ENCODE measurements around the gene CD72.

Gene CD72, protein sequence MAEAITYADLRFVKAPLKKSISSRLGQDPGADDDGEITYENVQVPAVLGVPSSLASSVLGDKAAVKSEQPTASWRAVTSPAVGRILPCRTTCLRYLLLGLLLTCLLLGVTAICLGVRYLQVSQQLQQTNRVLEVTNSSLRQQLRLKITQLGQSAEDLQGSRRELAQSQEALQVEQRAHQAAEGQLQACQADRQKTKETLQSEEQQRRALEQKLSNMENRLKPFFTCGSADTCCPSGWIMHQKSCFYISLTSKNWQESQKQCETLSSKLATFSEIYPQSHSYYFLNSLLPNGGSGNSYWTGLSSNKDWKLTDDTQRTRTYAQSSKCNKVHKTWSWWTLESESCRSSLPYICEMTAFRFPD

DNA sequence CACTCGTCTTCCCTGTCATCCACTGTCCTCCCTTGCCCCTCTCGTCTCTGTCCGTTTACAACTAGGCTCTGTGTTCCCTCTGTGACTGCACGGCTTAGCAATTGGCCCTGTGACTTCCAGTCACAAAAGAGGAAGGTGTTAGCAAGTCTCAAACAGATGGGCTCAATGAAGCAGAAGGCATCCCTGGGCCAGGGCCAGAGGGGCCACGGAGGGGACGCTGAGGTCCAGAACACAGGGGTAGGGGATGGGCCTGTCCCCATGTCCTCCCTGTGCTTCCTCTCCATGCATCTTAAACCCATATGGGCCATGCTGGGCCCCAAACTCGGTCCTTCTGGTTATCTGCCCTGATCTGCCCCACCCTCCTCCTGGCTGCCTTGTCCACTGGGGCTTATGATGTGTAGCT is at the start of gene CD72:
CD72 (minus strand) TSS at position 89 of the 403 bp plus-strand sequence. CDS start 110 bp downstream, outside the sequence.
- DNase-seq (ENCODE audit: low spot score), result no peak

DNA sequence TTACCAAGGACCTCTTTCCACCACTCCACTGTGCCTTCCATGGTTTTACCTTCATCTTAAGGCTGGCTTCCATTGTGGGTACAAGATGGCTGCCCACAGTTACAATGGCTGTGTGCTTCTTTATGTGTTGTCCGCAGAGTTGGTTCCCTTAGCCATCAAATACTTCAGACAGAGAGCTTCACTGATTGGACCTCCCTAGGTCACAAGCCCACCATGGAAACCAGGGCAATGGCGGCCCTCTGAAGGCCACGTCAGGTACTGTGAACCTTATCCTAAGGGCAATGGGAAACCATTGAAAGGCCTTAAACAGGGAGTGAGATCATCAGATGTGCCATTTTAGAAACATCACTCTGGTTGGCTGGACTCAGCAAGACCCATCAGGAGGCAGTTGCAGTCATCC is 49.7 kb upstream of the CD72 start:
- DNase-seq (ENCODE audit: low spot score), result no peak

DNA sequence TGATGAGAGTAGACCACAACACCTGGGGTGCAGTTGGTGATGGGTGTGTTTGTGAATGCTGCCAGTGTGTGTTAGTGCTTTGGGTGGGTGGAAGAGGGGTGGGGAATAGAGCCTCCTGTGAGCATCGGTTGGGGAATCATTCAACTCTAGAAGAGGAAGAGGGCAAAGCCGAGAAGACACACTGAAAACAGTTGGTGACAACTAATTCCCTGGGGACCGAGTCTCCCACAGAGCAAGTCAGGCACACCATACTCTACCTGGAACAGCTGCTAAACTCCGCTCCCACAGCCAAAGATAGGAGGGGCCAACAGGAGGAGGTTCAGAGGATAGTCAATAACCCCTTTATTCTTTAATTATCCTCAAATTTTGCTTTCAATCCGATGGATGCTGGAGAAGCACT is 48.3 kb upstream of the CD72 start:
- no peak for DNase-seq (ENCODE audit: low spot score)

DNA sequence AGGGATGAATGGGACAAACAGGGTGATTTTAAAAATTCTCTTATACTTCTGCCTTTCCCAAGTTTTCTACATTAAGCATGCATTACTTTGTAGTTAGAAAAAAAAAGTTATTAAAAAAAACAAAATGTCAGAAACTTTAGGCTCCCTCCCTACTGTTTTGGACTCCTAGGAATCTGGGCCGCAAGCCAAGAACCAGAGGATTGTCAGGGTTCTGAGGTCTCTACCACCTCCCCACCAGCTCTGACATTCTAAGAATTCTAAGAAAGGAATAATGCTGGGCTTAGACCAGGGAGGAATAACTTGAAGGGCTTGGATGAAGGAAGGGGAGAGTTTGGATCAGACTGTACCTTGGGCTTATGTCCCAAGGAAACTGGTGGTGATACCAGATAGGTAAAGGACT is 47.8 kb upstream of the CD72 start:
- DNase-seq (ENCODE audit: low spot score), result peak; percentile 65

DNA sequence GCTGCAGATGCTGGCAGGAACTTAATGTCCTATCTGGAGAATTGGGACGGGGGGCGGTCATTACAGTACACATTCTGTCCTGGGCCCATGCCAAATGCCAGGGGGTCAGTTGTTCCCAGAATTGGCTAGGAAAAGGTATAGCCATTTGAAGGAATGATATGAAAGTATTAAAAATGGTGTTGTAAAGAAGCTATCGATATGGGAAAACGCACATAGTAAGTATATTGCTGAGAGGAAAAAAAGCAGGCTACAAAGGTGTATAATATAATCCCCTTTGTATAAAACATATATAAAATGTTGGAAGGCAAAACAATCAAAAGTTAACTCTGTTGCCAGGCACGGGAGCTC is 47.2 kb upstream of the CD72 start:
- no peak for DNase-seq (ENCODE audit: low spot score)

DNA sequence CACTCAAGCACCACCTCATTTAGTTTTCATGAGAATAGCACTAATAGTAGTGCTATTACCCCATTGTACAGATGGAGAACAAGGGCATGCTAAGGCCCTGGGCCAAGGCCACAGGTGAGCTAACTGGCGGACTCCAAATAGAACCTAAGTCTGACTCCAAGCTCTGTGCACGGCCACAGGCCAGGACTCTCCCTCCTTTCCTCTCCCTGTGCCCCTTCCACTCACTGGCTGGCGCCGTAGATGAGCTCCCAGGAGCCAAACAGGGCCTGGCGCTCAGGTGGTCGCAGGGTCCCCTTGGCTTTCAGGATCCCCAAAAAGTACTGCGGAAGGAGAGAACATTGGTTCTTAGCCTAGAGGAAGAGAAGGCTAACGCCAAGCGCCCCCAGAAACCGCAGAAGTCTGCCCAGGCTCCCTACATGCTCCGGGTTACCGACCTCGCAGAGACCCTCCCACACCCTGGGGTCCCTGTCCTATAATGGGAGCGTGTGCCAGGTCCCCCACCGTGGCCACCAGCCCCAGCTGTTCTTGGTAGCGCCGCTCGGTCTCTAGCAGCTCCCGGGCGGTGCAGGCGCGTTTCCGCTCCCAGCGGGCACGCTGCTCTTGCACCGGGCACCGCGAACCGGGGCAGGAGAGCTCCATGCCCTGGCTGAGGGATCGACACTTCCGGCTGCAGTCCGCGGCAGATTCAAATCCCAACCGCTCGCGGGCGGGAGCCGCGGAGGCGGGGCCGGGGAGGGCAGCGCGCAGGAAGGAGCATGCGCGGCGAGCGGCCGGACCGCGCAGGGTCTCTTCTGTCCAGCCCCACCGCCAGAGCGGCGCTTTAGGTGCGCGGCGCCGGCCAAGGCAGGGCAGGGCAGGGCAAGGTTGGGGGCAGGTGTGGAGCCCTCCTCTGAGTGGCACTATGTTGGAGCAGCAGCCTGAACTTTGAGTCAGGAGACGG is 46.6 kb upstream of the CD72 start, which contains the start of gene ARHGEF39:
ARHGEF39 (minus strand) TSS at position 665 of the 940 bp plus-strand sequence; CDS start at position 639, 26 bp downstream.
- peak; percentile 95 for DNase-seq (ENCODE audit: low spot score)

DNA sequence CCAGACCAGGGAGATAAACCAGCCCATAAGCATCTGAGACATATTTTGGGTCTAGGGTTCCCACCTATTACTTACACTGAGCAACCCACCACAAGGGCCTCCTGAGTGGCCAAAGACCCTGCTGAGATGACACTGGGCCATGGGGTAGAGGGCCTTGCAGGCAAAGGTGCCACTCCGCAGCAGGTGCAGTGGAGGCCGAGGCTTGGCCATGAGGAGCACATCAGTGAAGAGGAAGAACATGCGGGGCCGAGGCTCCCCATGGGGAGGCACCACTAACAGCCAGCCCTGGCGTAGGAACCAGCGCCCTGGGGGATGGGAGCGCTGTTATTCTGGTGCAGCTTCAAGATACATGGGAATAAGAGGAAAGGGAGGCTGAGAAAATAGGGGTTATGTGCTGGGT is 44.2 kb upstream of the CD72 start:
- DNase-seq (ENCODE audit: low spot score), result no peak

DNA sequence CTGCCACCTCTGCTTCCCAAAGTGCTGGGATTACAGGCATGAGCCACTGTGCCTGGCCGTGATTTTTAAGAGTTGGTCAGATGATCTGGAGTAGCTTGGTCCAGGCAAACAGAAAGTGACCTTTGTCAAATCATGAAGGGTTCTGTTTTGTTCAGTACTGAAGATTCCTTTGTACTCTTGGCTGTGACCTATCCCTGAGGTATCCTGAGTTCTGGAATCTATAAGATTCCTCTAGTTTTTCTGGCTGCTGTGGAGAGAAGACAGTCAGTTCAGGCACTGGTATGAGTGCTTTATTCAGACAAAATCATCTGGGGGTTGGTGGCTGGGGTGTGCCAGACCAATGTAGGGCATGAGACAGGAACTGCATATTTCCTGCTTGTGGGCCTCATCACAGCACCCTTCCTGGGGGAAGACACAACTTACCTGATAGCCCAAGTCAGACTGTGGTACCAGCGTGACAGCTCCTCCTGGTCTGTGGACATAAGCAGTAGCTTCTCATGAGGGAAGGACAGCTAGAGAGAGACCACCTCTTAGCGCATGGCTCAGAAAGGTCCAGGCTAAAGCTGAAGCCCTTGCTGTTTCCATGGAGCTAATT is 43.6 kb upstream of the CD72 start:
- DNase-seq (ENCODE audit: low spot score), result no peak

DNA sequence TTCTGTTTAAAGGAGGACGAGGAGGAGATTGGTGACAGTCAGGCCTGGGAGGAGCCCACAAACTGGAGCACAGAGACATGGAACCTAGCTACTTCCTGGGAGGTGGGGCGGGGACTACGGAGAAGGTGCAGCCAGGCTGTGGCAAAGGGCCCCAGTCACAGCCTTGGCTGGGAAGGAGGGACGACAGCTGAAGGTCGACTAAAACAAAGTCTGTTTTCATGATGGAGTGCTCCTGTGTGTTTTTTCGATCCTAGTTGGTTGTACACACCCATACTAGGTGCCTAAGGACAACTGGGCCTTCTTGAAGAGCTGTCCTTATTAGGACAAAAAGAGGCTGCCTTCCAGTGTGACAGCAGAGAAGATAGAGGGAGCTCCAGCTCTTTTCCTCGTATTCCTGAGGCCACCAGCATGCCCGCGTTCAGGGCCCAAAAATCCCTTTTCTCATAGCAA is 42.8 kb upstream of the CD72 start:
- DNase-seq (ENCODE audit: low spot score), result peak; percentile 49

DNA sequence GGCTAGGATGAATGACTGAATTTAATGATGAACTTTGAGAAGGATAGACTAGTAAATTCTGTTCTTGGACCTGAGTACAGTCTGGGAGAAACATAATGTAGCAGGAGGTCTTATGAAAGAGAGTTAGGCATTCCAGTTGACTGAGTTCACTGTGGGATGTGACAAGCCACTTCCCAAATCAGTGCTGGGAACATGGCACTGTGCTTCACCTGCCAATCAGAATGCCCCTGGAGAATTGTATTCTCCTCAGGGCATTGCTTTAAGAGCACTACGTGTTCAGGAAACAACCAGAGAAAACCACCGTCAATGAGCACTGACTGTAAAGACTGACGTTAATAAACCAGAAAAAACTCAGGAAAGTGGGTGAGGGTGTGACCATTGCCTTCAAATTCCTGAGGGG is 41.1 kb upstream of the CD72 start:
- peak; percentile 47 for DNase-seq (ENCODE audit: low spot score)

DNA sequence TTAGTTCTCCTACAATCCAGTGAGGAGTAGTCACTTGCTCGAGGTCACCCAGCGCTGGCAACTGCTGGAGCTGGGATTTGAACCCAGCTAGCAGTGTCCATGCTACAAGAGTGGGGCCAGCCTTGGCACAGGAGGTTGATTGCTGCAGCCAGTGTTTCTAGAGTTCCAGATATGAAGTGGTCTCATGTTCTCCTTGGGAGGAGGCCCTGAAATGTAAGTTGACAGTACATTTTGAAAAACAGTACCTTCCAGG is 40.7 kb upstream of the CD72 start:
- DNase-seq (ENCODE audit: low spot score), result peak; percentile 58

DNA sequence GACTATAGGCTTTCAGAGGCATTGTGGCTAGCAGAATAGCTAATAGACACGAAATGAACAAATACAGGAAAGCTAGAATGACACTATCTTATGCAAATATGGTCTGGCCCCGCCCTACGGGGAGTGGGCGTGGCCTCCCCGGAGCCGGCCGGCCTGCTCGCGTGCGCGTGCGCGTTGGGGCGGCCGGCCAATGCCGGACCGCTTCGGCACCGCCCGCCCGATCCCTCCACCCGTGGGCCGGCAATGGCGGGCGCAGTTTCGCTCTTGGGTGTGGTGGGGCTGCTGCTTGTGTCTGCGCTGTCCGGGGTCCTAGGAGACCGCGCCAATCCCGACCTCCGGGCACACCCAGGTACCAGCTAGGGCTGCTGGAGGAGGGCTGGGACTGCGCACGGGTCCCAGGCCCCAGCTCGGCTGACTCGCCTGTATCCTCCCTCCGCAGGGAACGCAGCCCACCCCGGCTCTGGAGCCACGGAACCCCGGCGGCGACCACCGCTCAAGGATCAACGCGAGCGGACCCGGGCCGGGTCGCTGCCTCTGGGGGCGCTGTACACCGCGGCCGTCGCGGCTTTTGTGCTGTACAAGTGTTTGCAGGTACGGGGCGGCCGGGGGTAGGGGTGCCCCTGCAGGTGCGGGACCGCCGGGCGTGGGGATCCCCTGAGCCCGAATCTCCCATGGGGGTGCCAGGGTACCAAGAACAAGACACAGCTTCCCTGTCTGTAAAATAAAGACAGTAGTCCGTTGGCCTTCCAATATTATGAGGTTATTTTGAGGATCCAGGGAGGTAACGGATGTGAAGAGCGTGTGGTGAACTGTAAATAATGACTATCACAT is 40.1 kb upstream of the CD72 start, which contains the start of gene CCDC107:
CCDC107 (plus strand) TSS at position 156 of the 831 bp plus-strand sequence; CDS start at position 244, 88 bp downstream.
- peak; percentile 97 for DNase-seq (ENCODE audit: low spot score)

DNA sequence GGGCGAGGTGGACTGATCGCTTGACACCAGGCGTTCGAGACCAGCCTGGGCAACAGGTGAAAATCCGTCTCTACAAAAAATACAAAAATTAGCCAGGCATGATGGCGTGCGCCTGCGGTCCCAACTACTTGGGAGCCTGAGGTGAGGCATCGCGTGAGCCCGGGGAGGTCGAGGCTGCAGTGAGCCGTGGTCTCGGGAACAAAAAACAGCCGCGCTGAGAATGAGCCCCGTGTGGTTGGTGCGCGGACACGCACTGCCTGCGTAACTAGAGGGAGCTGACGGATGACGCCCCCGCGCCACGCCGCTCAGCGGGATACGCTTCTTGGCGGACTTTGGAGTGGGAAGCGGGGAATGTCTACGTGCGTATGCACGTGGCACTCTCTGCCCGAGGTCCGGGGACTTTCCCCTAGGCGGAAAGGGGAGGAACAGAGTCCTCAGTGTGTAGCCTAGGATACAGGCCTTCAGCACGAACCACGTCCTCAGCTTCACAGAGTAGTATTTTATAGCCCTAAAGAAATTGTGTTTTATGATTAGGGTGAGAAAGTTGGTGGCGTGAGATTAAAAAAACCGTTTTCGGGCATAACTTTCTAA is 39.4 kb upstream of the CD72 start, which contains the start of gene RMRP:
RMRP (minus strand) TSS at position 474 of the 591 bp plus-strand sequence.
- peak; percentile 95 for DNase-seq (ENCODE audit: low spot score)

DNA sequence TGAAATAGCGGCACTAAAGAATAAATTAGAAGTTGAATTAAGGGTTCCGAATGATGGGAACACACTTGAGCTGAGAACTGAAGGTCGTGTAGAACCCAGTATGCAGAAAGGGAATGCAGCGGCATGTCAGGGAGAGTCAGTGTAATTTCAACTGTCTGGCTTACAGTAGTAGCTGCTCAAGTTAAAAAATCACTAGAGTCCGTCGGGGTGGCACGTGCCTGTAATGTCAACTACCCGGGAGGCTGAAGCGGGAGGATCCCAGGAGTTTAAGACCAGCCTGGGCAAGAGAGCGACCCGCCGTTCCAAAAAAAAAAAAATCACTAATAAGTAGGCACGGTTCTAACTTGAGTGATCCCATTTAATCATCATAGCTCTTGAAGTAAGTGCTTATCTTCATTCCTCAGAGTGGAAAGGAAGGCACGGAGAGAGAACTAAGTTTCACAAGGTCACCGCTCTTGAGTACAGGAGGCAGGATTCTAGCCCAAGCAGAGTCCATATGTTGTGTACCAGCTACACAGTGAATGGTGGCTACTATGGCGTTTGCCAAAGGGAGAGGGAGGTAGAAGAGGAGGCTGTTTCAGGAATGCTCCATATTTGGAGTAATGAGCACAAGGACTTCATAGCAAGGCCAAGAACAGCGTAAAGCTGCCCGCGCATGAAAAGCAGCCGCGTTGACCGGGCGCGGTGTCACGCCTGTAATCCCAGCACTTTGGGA is 38.8 kb upstream of the CD72 start:
- DNase-seq (ENCODE audit: low spot score), result no peak

DNA sequence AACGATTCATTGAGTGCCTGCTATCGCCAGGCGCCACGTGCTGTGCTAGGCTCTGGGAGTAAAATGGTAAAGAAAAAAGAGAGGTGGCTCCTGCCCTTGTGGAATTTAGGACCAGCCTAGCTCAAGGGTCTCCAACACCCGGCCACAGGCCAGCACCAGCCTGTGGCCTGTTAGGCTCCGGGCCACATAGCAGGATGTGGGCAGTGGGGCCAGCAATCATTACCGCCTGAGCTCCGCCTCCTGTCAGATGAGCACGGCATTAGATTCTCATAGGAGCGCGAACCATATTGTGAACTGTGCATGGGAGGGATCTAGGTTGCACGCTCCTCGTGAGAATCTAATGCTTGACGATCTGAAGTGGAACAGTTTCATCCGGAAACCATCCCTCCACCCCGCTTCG is 38.1 kb upstream of the CD72 start:
- DNase-seq (ENCODE audit: low spot score), result no peak

DNA sequence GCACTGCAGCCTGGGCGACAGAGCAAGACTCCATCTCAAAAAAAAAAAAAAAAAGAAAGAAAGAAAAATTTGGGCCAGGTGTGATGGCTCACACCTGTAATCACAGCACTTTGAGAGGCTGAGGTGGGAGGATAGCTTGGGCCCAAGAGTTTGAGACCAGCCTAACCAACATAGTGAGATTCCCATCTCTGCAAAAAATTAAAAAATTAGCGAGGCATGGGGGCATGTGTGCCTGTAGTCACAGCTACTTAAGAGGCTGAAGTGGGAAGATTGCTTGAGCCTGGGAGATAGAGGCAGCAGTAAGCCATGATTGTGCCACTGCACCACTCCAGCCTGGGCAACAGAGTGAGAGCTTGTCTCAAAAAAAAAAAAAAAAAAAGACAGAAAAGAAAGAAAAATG is 35.4 kb upstream of the CD72 start:
- no peak for DNase-seq (ENCODE audit: low spot score)

DNA sequence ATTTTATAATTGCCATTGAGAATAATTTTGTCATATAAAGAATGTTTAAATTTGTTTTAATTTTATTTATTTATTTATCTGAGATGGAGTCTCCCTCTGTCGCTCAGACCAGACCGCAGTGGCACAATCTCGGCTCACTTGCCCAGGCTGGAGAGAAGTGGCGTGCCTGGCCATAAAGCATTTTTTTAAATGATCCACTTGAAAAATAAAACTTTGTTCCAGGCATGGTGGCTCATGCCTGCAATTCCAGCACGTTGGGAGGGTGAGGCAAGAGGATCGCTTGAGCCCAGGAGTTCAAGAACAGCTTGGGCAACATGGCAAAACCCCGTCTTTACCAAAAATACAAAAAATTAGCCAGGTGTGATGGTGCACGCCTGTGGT is 34.6 kb upstream of the CD72 start:
- DNase-seq (ENCODE audit: low spot score), result no peak

DNA sequence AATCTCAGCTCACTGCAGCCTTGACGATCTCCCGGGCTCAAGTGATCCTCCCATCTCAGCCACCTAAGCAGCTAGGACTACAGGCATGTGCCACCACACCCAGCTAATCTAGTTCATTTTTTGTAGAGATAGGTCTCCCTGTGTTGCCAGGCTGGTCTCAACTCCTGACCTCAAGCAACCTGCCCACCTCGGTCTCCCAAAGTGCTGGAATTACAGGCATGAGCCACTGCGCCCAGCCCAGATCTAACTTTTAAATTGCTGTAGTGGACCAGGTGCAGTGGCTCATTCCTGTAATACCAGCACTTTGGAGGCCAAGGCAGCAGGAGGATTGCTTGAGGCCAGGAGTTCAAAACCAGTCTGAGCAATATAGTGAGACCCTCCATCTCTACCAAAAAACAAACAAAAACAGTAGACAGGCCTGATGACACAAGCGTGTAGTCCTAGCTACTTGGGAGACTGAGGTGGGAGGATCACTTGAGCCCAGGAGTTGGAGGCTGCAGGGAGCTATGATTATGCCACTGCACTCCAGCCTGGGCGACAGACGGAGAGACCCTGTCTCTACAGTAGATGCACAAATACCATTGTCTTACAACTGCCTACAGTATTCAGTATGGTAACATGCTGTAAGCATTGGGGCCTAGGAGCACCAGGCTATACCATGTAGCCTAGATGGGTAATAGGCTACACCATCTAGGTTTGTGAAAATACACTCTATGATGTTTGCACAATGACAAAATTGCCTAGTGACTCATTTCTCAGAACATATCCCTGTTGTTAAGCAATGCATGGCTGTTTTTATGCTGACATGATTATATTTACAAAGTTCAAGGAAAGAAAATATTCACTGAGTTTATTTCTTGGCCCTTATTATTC is 34.0 kb upstream of the CD72 start:
- no peak for DNase-seq (ENCODE audit: low spot score)

DNA sequence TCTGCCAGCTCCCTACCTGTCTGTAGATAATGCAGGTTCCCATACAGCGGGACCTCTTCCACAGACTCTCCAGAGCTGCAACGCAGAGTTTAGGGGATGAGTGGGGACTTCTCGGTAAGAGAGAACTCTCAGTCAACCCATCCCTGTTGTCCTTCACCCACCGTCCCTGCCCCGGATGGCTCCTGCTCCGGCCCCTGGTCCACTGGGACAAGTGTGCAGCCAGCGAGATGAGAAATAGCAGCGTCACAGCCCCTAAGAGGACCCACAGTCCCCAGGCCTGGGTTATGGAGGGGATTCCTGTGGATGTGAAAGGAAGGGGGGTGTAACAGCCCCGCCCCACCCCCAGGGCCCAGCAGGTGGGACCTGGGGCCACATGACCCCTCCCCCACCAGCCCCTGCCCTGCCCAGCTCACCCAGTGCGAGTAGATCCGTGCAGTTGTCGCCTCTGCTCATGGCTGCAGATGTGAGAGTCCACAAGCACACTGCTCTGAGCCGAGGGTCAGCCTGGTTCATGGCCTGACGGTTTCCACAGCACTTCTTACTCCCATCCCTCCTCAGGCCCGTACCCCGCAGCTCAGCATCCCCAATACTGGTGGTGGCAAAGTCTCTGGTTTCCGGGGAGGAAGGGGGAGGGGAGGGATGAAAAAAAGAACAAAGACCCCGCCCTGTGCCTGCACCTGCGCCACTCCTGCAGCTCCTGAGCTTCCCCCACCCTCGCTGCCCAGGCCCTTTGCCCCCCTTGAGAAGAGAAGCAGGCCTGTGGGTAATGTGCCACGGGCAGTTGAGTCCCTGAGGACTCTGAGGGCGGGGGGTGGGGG is 32.3 kb upstream of the CD72 start, which contains the start of gene SIT1:
SIT1 (minus strand) TSS at position 591 of the 818 bp plus-strand sequence; CDS start at position 513, 78 bp downstream.
- no peak for DNase-seq (ENCODE audit: low spot score)

Measured in AG08396 (cell line).